H1 (cell line): ENCODE results near the gene SLC1A3. TPM values are rescaled to one million over a fixed set of nuclear protein-coding genes. Genes with fewer than 3 reads are reported as not detected.
A peak's percentile ranks its signal among the peaks of the same experiment; 100 is the strongest.

Source experiments
- ASH2L ChIP-seq: fragments of 200-600, 300-600 bp; sonication (generic); IDR thresholded peaks from one replicate; pipeline ENCODE4 v1.7.1; 2017; ENCODE audit warnings: low read length
- CEBPB ChIP-seq: IDR thresholded peaks from 2 replicates; pipeline ENCODE4 v1.6.1; 2012; ENCODE audit warnings: low read depth, low read length
- CTBP2 ChIP-seq: IDR thresholded peaks from 2 replicates; pipeline ENCODE4 v1.7.0; 2011; ENCODE audit warnings: borderline replicate concordance, mild to moderate bottlenecking, moderate library complexity, mixed read lengths, low read length; ENCODE audit not compliant: insufficient read depth, insufficient read length
- FOSL1 ChIP-seq: IDR thresholded peaks from 2 replicates; pipeline ENCODE4 v1.6.1; 2011; ENCODE audit warnings: mild to moderate bottlenecking, low read depth, low read length, moderate library complexity; ENCODE audit not compliant: insufficient read depth
- GABPA ChIP-seq: IDR thresholded peaks from 2 replicates; pipeline ENCODE4 v1.6.1; 2011; ENCODE audit warnings: mild to moderate bottlenecking, low read length, moderate library complexity, borderline replicate concordance; ENCODE audit not compliant: insufficient read depth
- JUND ChIP-seq: IDR thresholded peaks from 2 replicates; pipeline ENCODE4 v1.6.1; 2011; ENCODE audit warnings: mild to moderate bottlenecking, improper control_type of control experiment, low read length
- KDM1A ChIP-seq: fragments of 200-600, 300-600 bp; sonication (generic); IDR thresholded peaks from 2 replicates; pipeline ENCODE4 v1.7.1; 2016; ENCODE audit warnings: mild to moderate bottlenecking, low read length, borderline replicate concordance
- KDM4A ChIP-seq: IDR thresholded peaks from one replicate; pipeline ENCODE4 v1.7.1; 2012; ENCODE audit warnings: low read depth, mild to moderate bottlenecking, moderate library complexity, low read length, inconsistent platforms; ENCODE audit not compliant: severe bottlenecking
- SP4 ChIP-seq: IDR thresholded peaks from 2 replicates; pipeline ENCODE4 v1.6.1; 2012; ENCODE audit warnings: low read length, inconsistent platforms
- SRF ChIP-seq: IDR thresholded peaks from 2 replicates; pipeline ENCODE4 v1.6.1; 2011; ENCODE audit warnings: mild to moderate bottlenecking, low read depth, low read length, moderate library complexity
- TBP ChIP-seq: IDR thresholded peaks from 2 replicates; pipeline ENCODE4 v1.6.1; 2011; ENCODE audit warnings: low read depth, low read length, improper control_type of control experiment
- TCF12 ChIP-seq: IDR thresholded peaks from 2 replicates; pipeline ENCODE4 v1.6.1; 2011; ENCODE audit warnings: low read depth, mild to moderate bottlenecking, low read length
- TEAD4 ChIP-seq: IDR thresholded peaks from 2 replicates; pipeline ENCODE4 v1.6.1; 2012; ENCODE audit warnings: low read depth, low read length, inconsistent platforms, mixed read lengths
- polyA plus RNA-seq, 7 experiments: library from polyadenylated mRNA; depleted of rRNA in 3 of 7; stranded (reverse) in 5 of 7; unstranded in 2 of 7; fragments of >200 nt in 5 of 7; fragments of 200-250 nt in 2 of 7; gene quantifications; 1 replicate in 5 of 7; 2 replicates in 1 of 7; 4 replicates in 1 of 7; pipeline versions ENCODE4 v1.2.1 to v1.2.3, GENCODE V29; 2011 to 2013; ENCODE audit warnings: missing spikeins in 2 of 7, mixed read lengths in 2 of 7
- total RNA-seq: library from RNA; stranded (reverse); fragmentation: NEBNext Ultra II Directional; extraction: Animal tissue kit (Norgen Biotek cat#: 25700); gene quantifications from 2 replicates; pipeline ENCODE4 v1.2.1, GENCODE V29; 2021

The SLC1A3 gene
- total and polyA plus RNA-seq, 2 of the 8 experiments (the other 6 are each of a cell fraction or from before 2014, with no cell fraction given), result 26.7 to 35.3 TPM

DNA sequence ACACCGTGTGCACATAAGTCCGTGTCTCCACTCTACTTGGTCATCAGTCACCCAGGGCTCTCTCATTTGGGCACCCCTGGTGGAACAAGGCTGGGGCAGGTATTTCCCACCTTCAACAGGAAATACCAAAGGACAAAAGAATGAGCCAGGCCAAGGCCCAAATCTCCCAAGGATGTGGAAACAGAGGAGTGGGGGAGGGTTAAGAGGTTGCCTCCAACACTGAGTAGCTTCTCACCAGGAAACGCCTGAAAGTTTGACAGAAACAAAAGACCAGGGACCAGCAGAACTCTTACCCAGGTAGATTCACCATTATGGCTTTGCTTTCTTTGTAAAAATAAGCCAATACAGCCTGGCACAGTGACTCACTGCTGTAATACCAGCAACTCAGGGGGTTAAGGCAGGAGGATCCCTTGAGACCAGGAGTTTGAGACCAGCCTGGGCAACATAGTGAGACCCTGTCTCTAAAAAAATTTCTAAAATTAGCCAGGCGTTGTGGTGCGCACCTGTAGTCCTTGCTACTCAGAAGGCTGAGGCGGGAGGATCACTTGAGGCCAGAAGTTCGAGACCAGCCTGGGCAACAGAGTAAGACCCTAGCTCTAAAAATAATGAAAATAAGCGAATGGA, 12.7 kb downstream of the SLC1A3 start (continued):
- no peak for TF ChIP-seq SRF
- TF ChIP-seq TCF12, result no peak
- TF ChIP-seq JUND, result peak; percentile 28; the same call in 1 of the 2 replicates
- TF ChIP-seq TBP, result peak; percentile 39; the same call in 1 of the 2 replicates
- TF ChIP-seq SP4, result no peak
- TF ChIP-seq KDM4A, result no peak
- no peak for TF ChIP-seq GABPA
- peak; percentile 90 for TF ChIP-seq ASH2L
- TF ChIP-seq FOSL1, result no peak
- TF ChIP-seq CEBPB, result 0 out of 2 replicates have a peak, but pooled peaks have one; percentile 27
- peak; percentile 71 for TF ChIP-seq CTBP2
- TF ChIP-seq TEAD4, result peak; percentile 82
- peak; percentile 97 for TF ChIP-seq KDM1A
- TF ChIP-seq, all 59 proteins: peak for 13
